IMR-90 (cell line): ENCODE results near the gene NPDC1. TPM values are rescaled to one million over a fixed set of nuclear protein-coding genes. Genes with fewer than 3 reads are reported as not detected.

Experiments
- ATAC-seq: fragments of 200-7000 bp; cut with Tn5 transposase; 2 replicates; pipeline ENCODE4 v1.9.1; 2020; ENCODE audit warnings: low read depth, mild to moderate bottlenecking, moderate library complexity
- BruUV-seq: library from RNA; stranded (reverse); fragments of 400-500 nt; replicated peaks from 2 replicates; lab custom pipeline; 2021; lab: Mats Ljungman, UMichigan
- CTCF ChIA-PET: fragments of 300-600 bp; formaldehyde crosslinking; extraction: SDS; loops from one replicate; lab custom pipeline; 2021; ENCODE audit warnings: antibody characterized with exemption; lab: Yijun Ruan, JAX
- POLR2A ChIA-PET: fragments of 300-600 bp; sonication (Branson Sonifier 250); formaldehyde crosslinking; loops from one replicate; lab custom pipeline; 2022; ENCODE audit warnings: antibody characterized with exemption; ENCODE audit not compliant: unreplicated experiment; lab: Charles Lee
- DNase-seq: peaks from one replicate; pipeline ENCODE4 v3.0.0; 2013
- H2AFZ ChIP-seq: replicated peaks from 2 replicates; pipeline ENCODE3; 2013; ENCODE audit warnings: low read length, mild to moderate bottlenecking; ENCODE audit not compliant: poor library complexity
- H2AK5ac ChIP-seq: 2 replicates; pipeline ENCODE4 v1.6.1; 2013; ENCODE audit warnings: low read depth, low read length, inconsistent platforms
- H2AK9ac ChIP-seq: replicated peaks from 2 replicates; pipeline ENCODE3; 2013; ENCODE audit warnings: mild to moderate bottlenecking, low read depth, low read length, moderate library complexity; ENCODE audit not compliant: poor library complexity
- H2BK120ac ChIP-seq: 2 replicates; pipeline ENCODE4 v1.6.1; 2013; ENCODE audit warnings: low read depth, low read length, inconsistent platforms
- H2BK15ac ChIP-seq: 3 replicates; pipeline ENCODE4 v1.6.1; 2013; ENCODE audit warnings: low read depth, low read length, inconsistent platforms
- H2BK20ac ChIP-seq: 2 replicates; pipeline ENCODE4 v1.6.1; 2013; ENCODE audit warnings: low read depth, mild to moderate bottlenecking, inconsistent platforms, low read length, moderate library complexity
- H2BK5ac ChIP-seq: 2 replicates; pipeline ENCODE4 v1.6.1; 2013; ENCODE audit warnings: mild to moderate bottlenecking, low read depth, low read length, inconsistent platforms; ENCODE audit not compliant: poor library complexity, severe bottlenecking
- H3K14ac ChIP-seq: replicated peaks from 2 replicates; pipeline ENCODE4 v1.6.1; 2013; ENCODE audit warnings: low read depth, low read length, inconsistent platforms
- H3K18ac ChIP-seq: 2 replicates; pipeline ENCODE4 v1.6.1; 2013; ENCODE audit warnings: low read depth, low read length, control low read depth
- H3K23ac ChIP-seq: 2 replicates; pipeline ENCODE4 v1.6.1; 2013; ENCODE audit warnings: low read depth, low read length, inconsistent platforms
- H3K27ac ChIP-seq: 2 replicates; pipeline ENCODE4 v1.5.1; 2013; ENCODE audit warnings: mild to moderate bottlenecking, control low read depth, low read length; ENCODE audit not compliant: insufficient read depth
- H3K27me3 ChIP-seq: 2 replicates; pipeline ENCODE4 v1.6.1; 2013; ENCODE audit warnings: low read length; ENCODE audit not compliant: control insufficient read depth, insufficient read depth
- H3K36me3 ChIP-seq: 2 replicates; pipeline ENCODE4 v1.6.1; 2013; ENCODE audit warnings: low read length, mixed read lengths; ENCODE audit not compliant: control insufficient read depth, insufficient read depth
- H3K4ac ChIP-seq: 2 replicates; pipeline ENCODE4 v1.6.1; 2013; ENCODE audit warnings: low read depth, low read length, inconsistent platforms
- H3K4me1 ChIP-seq: 2 replicates; pipeline ENCODE4 v1.6.1; 2013; ENCODE audit warnings: low read length, mixed read lengths; ENCODE audit not compliant: control insufficient read depth, insufficient read depth
- H3K4me2 ChIP-seq: 2 replicates; pipeline ENCODE4 v1.6.1; 2013; ENCODE audit warnings: low read depth, mild to moderate bottlenecking, control low read depth, low read length, moderate library complexity
- H3K4me3 ChIP-seq: 2 replicates; pipeline ENCODE4 v1.5.1; 2013; ENCODE audit warnings: low read depth, mild to moderate bottlenecking, control low read depth, low read length, moderate library complexity; ENCODE audit not compliant: insufficient read depth
- H3K56ac ChIP-seq: 2 replicates; pipeline ENCODE4 v1.6.1; 2013; ENCODE audit warnings: low read length, inconsistent platforms; ENCODE audit not compliant: insufficient read depth; ENCODE audit errors: extremely low read depth
- H3K79me1 ChIP-seq, 2 experiments: 2 replicates each; pipeline ENCODE4 v1.6.1; 2013; ENCODE audit warnings: low read length in 2 of 2, inconsistent platforms in 1 of 2, low read depth in 1 of 2
- H3K9ac ChIP-seq: 2 replicates; pipeline ENCODE4 v1.6.1; 2013; ENCODE audit warnings: low read depth, low read length, control low read depth
- H3K9me1 ChIP-seq: 2 replicates; pipeline ENCODE4 v1.6.1; 2013; ENCODE audit warnings: low read length, inconsistent platforms; ENCODE audit not compliant: insufficient read depth
- H3K9me3 ChIP-seq: 2 replicates; pipeline ENCODE4 v1.6.1; 2013; ENCODE audit warnings: low read length; ENCODE audit not compliant: control insufficient read depth, insufficient read depth
- H4K20me1 ChIP-seq: 2 replicates; pipeline ENCODE4 v1.6.1; 2013; ENCODE audit warnings: low read length, inconsistent platforms; ENCODE audit not compliant: insufficient read depth
- H4K5ac ChIP-seq: 2 replicates; pipeline ENCODE4 v1.6.1; 2013; ENCODE audit warnings: mild to moderate bottlenecking, low read depth, low read length, control low read depth
- H4K8ac ChIP-seq, 2 experiments: 2 replicates each; pipeline ENCODE4 v1.6.1; 2013; ENCODE audit warnings: low read depth in 2 of 2, low read length in 2 of 2, control low read depth in 1 of 2, inconsistent platforms in 1 of 2
- H4K91ac ChIP-seq: 2 replicates; pipeline ENCODE4 v1.6.1; 2013; ENCODE audit warnings: low read depth, low read length, inconsistent platforms; ENCODE audit not compliant: insufficient read depth
- BHLHE40 ChIP-seq: fragments of 150-350 bp; IDR thresholded peaks from 2 replicates; pipeline ENCODE4 v1.6.1; 2016; ENCODE audit warnings: mild to moderate bottlenecking, low read depth, low read length
- CEBPB ChIP-seq: IDR thresholded peaks from 2 replicates; pipeline ENCODE4 v1.6.1; 2012; ENCODE audit warnings: low read depth, low read length, improper control_type of control experiment
- CTCF ChIP-seq: conservative IDR thresholded peaks from 2 replicates; pipeline ENCODE4 v1.5.1; 2012; ENCODE audit warnings: mild to moderate bottlenecking, low read depth, low read length, improper control_type of control experiment
- FOS ChIP-seq: fragments of 150-350 bp; IDR thresholded peaks from 2 replicates; pipeline ENCODE4 v1.6.1; 2016; ENCODE audit warnings: low read depth, low read length
- MAFK ChIP-seq: IDR thresholded peaks from 2 replicates; pipeline ENCODE4 v1.6.1; 2012; ENCODE audit warnings: low read depth, low read length, improper control_type of control experiment
- MAZ ChIP-seq: IDR thresholded peaks from 2 replicates; pipeline ENCODE4 v1.6.1; 2012; ENCODE audit warnings: low read depth, mild to moderate bottlenecking, low read length, improper control_type of control experiment, moderate library complexity, borderline replicate concordance
- MXI1 ChIP-seq: IDR thresholded peaks from 2 replicates; pipeline ENCODE4 v1.6.1; 2012; ENCODE audit warnings: low read depth, mild to moderate bottlenecking, low read length, moderate library complexity, borderline replicate concordance
- NFE2L2 ChIP-seq: fragments of 150-350 bp; IDR thresholded peaks from 2 replicates; pipeline ENCODE4 v1.6.1; 2016; ENCODE audit warnings: low read depth, mild to moderate bottlenecking, low read length
- POLR2A ChIP-seq: IDR thresholded peaks from 2 replicates; pipeline ENCODE4 v1.6.1; 2012; ENCODE audit warnings: mild to moderate bottlenecking, low read depth, low read length
- RCOR1 ChIP-seq: IDR thresholded peaks from 2 replicates; pipeline ENCODE4 v1.6.1; 2012; ENCODE audit warnings: mild to moderate bottlenecking, low read length, improper control_type of control experiment; ENCODE audit not compliant: insufficient replicate concordance
- RFX5 ChIP-seq: IDR thresholded peaks from 2 replicates; pipeline ENCODE4 v1.8.0; 2012; ENCODE audit warnings: low read depth, mild to moderate bottlenecking, low read length, moderate library complexity
- SMC3 ChIP-seq: fragments of 150-350 bp; IDR thresholded peaks from 2 replicates; pipeline ENCODE4 v1.6.1; 2016; ENCODE audit warnings: low read depth, mild to moderate bottlenecking, antibody characterized with exemption, low read length, moderate library complexity
- USF2 ChIP-seq: fragments of 150-350 bp; IDR thresholded peaks from 2 replicates; pipeline ENCODE4 v1.6.1; 2017; ENCODE audit warnings: mild to moderate bottlenecking, antibody characterized with exemption, low read length, low read depth
- WGBS, 2 experiments: methylation state at CpG; one replicate each; pipeline versions ENCODE4 v1.1.5 to v1.1.7; 2013; ENCODE audit warnings: missing lambda C conversion rate in 2 of 2; ENCODE audit not compliant: insufficient read length in 1 of 2; ENCODE audit errors: extremely low coverage in 2 of 2; 5-methylcytosine and 5-hydroxymethylcytosine counted together
- dilution Hi-C: fragments of 300-500 bp; cut with HindIII; formaldehyde crosslinking; loops from one replicate; pipeline ENCODE4 v1.14.3; 2018; ENCODE audit warnings: low sequenced_read_pairs; ENCODE audit not compliant: unreplicated experiment
- in situ Hi-C: fragments of 300-500 bp; cut with MboI; formaldehyde crosslinking; loops from 3 replicates; pipeline ENCODE4 v1.14.3; 2019; ENCODE audit warnings: low sequenced_read_pairs, inconsistent platforms, mixed read lengths
- intact Hi-C: fragments of 100-400 bp; cut with micrococcal nuclease; formaldehyde crosslinking; loops from 2 replicates; pipeline ENCODE4 v1.10.0; 2022
- polyA plus RNA-seq, 3 experiments: library from polyadenylated mRNA; depleted of rRNA; stranded (reverse); fragments of >200 nt; gene quantifications; 2 replicates each; pipeline ENCODE4 v1.2.3, GENCODE V29; 2012; ENCODE audit warnings: low replicate concordance in 1 of 3
- total RNA-seq: library from RNA; depleted of rRNA; stranded (reverse); fragments of >200 nt; gene quantifications from 2 replicates; pipeline ENCODE4 v1.2.3, GENCODE V29; 2012
- TF ChIP-seq, protein P1 (sequence below): fragments of 150-350 bp; IDR thresholded peaks from 2 replicates; pipeline ENCODE4 v1.6.1; 2016; ENCODE audit warnings: low read depth, mild to moderate bottlenecking, low read length, moderate library complexity, borderline replicate concordance

Gene NPDC1
- total and polyA plus RNA-seq, 2 of the 4 experiments (the other 2 are of a cell fraction) = 2.7 to 58.1 TPM

- no peak overlapping the region for H2BK120ac ChIP-seq
- no peak overlapping the region for H3K4me2 ChIP-seq
- no peak overlapping the region for H3K4ac ChIP-seq
- H4K5ac ChIP-seq = no peak overlapping the region
- H3K9ac ChIP-seq = no peak overlapping the region
- H2AFZ ChIP-seq = peak overlapping the region; percentile 71
- H3K4me1 ChIP-seq = no peaks in the 10 kb centered on the region
- H3K18ac ChIP-seq = no peak overlapping the region
- H3K9me1 ChIP-seq = no peaks in the 10 kb centered on the region
- intact Hi-C loops = no loop called here
- H3K4me3 ChIP-seq = no peak overlapping the region
- H3K27ac ChIP-seq = no peak overlapping the region
- no peak overlapping the region for H4K8ac ChIP-seq
- H4K91ac ChIP-seq = no peak overlapping the region
- no peak overlapping the region for H2BK5ac ChIP-seq
- no TSS peak for BruUV-seq
- dilution Hi-C loops = no loop called here
- H2AK9ac ChIP-seq = peak overlapping the region; percentile 37
- H2AK5ac ChIP-seq = no peak overlapping the region
- H3K14ac ChIP-seq = no peak overlapping the region
- DNase-seq (no peak), ATAC-seq (peak; percentile 95)
- CTCF ChIA-PET = interaction anchor here (0.7 to 1.9 kb wide), 8 partner anchors 9 to 125 kb away, joined by 3 to 17 read pairs (median 4); partner anchors contain the start of genes MAN1B1, NPDC1 and UAP1L1
- H3K9me3 ChIP-seq = no peaks in the 10 kb centered on the region
- 21% methylated on average over 27 of the region's 55 CpGs; no CpG with 5 or more reads in 1 of the 2 experiments for WGBS, 2 experiments
- H2BK20ac ChIP-seq = no peak overlapping the region
- H3K27me3 ChIP-seq = no peaks in the 10 kb centered on the region
- peaks cover 2 to 7% of the 10 kb centered on the region in 2 experiments; a peak in 3 of 4 replicates for H3K79me1 ChIP-seq
- H2BK15ac ChIP-seq = no peak overlapping the region
- no peak overlapping the region for H3K23ac ChIP-seq
- H3K36me3 ChIP-seq = no peaks in the 10 kb centered on the region
- H3K56ac ChIP-seq = no peak overlapping the region
- in situ Hi-C loops = no loop called here
- POLR2A ChIA-PET = no interaction called here
- H4K20me1 ChIP-seq = no peaks in the 10 kb centered on the region
- no peak for TF ChIP-seq FOS
- TF ChIP-seq MAZ = no peak
- TF ChIP-seq NFE2L2 = no peak
- TF ChIP-seq MAFK = no peak
- peak; percentile 81 for TF ChIP-seq SMC3
- no peak for TF ChIP-seq CEBPB
- no peak for TF ChIP-seq RFX5
- TF ChIP-seq CTCF = peak; percentile 83
- TF ChIP-seq POLR2A = no peak
- no peak for TF ChIP-seq USF2
- no peak for TF ChIP-seq BHLHE40
- no peak for TF ChIP-seq RCOR1
- TF ChIP-seq, protein P1, sequence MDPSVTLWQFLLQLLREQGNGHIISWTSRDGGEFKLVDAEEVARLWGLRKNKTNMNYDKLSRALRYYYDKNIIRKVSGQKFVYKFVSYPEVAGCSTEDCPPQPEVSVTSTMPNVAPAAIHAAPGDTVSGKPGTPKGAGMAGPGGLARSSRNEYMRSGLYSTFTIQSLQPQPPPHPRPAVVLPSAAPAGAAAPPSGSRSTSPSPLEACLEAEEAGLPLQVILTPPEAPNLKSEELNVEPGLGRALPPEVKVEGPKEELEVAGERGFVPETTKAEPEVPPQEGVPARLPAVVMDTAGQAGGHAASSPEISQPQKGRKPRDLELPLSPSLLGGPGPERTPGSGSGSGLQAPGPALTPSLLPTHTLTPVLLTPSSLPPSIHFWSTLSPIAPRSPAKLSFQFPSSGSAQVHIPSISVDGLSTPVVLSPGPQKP = no peak
- TF ChIP-seq MXI1 = no peak
Observed at GRCh38 chr9:137064027-137064879, 18.3 kb upstream of the NPDC1 start.
